ENCODE results near the gene PSG2.
"Not testable (repeated sequence)": the region's sequence is repeated elsewhere in the genome, so short reads cannot be mapped to it uniquely, and the experiment has no call there.

PSG2 gene

GRCh38 chr19:43043492-43044180, 38.9 kb downstream of the PSG2 start:
- not testable (repeated sequence) for DNase-seq (ENCODE audit: low spot score)

- DNase-seq (ENCODE audit: low spot score) = not testable (repeated sequence)
These were observed 50.9 kb downstream of the PSG2 start for GRCh38 chr19:43031645-43032044.

GRCh38 chr19:43028866-43029265, 53.6 kb downstream of the PSG2 start:
- DNase-seq (ENCODE audit: low spot score) = no peak
- TF ChIP-seq, protein P1, sequence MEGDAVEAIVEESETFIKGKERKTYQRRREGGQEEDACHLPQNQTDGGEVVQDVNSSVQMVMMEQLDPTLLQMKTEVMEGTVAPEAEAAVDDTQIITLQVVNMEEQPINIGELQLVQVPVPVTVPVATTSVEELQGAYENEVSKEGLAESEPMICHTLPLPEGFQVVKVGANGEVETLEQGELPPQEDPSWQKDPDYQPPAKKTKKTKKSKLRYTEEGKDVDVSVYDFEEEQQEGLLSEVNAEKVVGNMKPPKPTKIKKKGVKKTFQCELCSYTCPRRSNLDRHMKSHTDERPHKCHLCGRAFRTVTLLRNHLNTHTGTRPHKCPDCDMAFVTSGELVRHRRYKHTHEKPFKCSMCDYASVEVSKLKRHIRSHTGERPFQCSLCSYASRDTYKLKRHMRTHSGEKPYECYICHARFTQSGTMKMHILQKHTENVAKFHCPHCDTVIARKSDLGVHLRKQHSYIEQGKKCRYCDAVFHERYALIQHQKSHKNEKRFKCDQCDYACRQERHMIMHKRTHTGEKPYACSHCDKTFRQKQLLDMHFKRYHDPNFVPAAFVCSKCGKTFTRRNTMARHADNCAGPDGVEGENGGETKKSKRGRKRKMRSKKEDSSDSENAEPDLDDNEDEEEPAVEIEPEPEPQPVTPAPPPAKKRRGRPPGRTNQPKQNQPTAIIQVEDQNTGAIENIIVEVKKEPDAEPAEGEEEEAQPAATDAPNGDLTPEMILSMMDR (IDR thresholded peaks at IDR 0.05; ENCODE audit: extremely low read depth, missing control alignments) = no peak

DNA sequence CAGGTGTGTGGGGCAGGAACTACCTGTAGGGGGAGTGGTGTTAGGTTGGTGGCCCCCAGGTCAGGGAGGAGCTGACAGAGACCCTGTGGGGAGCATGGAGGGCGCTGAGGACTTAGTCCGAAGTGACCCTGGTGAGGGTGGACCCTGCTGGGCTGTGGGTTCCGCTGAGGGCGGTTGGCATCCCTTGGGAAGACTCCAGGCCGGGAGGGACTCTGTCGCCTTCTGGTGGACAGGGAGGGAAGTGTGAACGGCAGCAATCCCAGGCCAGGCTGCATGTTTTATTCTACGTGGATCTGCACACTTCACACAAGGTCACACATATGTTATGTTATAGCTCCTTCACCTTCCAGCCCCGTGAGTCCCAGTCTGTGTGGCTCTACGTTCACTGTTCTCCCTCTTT, 54.5 kb downstream of the PSG2 start:
- not testable (repeated sequence) for DNase-seq (ENCODE audit: low spot score)

DNA sequence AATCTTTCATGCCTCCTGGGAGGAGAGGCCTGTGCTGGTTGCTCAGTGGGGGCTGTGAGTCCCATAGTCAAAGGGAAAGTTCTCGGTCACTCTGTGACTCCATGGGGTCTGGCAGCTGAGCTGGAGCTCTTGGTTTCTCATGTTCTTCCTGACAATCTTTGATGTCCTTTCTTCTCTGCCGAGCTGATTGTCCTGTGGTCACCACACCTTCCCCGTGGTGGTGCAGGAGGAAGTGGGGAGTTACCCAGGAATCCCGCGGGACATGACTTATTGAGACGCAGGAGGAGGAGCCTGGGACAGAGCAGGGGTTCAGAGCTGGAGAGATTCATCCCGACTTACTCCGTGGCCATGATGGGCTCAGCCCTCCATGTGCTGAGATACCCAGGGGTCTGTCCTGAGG, 55.4 kb downstream of the PSG2 start:
- DNase-seq (ENCODE audit: low spot score) = not testable (repeated sequence)

DNA sequence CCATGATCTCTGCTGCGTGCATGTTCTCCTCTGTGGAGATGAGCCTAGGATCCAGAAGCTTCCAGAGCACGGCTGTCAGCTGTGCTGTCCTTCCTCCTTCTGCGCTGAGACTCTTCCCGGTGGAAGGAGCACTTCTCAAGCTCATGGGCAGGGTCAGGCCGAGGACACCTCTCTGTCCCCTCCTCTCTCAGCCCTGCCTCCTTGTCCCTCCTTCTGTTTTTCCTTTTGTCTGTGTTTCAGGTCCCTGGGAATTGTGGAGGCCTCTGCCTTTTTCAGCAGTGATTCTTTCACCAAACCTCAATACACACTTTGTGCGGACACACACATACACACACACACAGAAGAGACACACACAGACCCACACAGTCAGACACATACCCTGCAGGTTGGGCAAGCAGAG, 56.1 kb downstream of the PSG2 start, which contains the start of gene PSG11:
Gene PSG11 (minus strand): TSS at position 101 of the 400 bp plus-strand sequence. CDS start 97 bp downstream, at position 4.
- DNase-seq (ENCODE audit: low spot score) = not testable (repeated sequence)

DNA sequence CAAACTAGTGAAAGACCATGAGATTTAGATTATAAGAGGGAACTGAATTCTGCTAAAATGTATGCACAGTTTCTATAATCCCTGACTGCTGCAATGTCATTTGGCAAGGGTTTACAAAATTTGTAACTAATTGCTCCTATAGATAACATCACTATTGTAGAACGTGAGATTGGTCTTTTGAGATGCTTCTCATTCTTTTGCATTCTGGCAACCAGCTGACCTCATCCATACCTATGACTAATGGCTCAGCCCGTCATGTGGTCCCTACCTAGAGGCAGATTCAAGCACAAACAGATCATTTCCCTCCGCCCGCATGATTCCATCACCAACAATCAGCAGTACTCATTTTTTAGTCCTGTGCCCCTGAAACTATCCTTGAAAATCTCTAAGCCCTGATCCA, 60.4 kb downstream of the PSG2 start:
- not testable (repeated sequence) for DNase-seq (ENCODE audit: low spot score)

DNA sequence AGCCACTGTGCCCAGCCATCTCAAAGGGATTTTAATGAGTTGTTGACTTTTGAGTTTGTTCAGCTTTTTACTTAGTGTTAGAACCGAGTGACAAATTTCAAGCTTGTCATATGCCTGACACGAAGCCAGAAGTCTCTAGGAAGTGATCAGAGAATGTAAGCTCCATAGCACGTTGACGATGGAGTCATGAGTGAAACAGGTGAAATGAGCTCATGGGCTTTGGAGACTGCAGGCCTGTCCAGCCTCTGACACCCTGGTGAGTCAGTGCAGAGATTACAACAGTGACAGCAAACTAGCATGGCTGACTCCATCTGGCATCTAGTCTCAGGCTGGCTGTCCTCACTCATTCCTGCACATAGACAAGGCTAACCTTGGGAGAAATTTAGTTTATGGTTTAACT, 60.9 kb downstream of the PSG2 start:
- not testable (repeated sequence) for DNase-seq (ENCODE audit: low spot score)

GRCh38 chr19:43019588-43019987, 62.9 kb downstream of the PSG2 start:
- DNase-seq (ENCODE audit: low spot score) = not testable (repeated sequence)
